ENCODE measurements around the gene SDK2. TPM values are rescaled to one million over a fixed set of nuclear protein-coding genes. Genes with fewer than 3 reads are reported as not detected.

SDK2 gene
- total RNA-seq, 2 donors from 2014 or later = 1.5 to 5.6 TPM

- DNase-seq (ENCODE audit: low spot score) = no peak
- no peaks in the 10 kb centered on the region for H3K9me3 ChIP-seq
Observed at GRCh38 chr17:73323409-73324159, 320.7 kb downstream of the SDK2 start.

GRCh38 chr17:73320601-73321264 is 323.5 kb downstream of the SDK2 start:
- Histone ChIP-seq H3K36me3 (no peaks in the 10 kb centered on the region), H3K27ac (peak overlapping the region in 1 of 2 donors; percentile 2), H3K4me1 (peaks cover 0 to 30% of the 10 kb centered on the region in 2 donors), H3K4me3 (no peak overlapping the region), H3K9me3 (no peaks in the 10 kb centered on the region), H3K27me3 (no peaks in the 10 kb centered on the region)
- DNase-seq (ENCODE audit: low spot score) = no peak
- no peak for TF ChIP-seq CTCF (IDR thresholded peaks at IDR 0.05)

More at GRCh38 chr17:73323409-73324159, 320.7 kb downstream of the SDK2 start:
- Histone ChIP-seq H3K4me1 (peaks cover 0 to 15% of the 10 kb centered on the region in 2 donors), H3K27ac (no peak overlapping the region), H3K36me3 (no peaks in the 10 kb centered on the region), H3K4me3 (no peak overlapping the region), H3K27me3 (no peaks in the 10 kb centered on the region)
- TF ChIP-seq CTCF (IDR thresholded peaks at IDR 0.05) = no peak

- Histone ChIP-seq H3K4me1 (peaks cover 0 to 22% of the 10 kb centered on the region in 2 donors), H3K9me3 (no peaks in the 10 kb centered on the region), H3K4me3 (no peak overlapping the region), H3K27me3 (no peaks in the 10 kb centered on the region), H3K36me3 (no peaks in the 10 kb centered on the region), H3K27ac (no peak overlapping the region)
- no peak for DNase-seq (ENCODE audit: low spot score)
- TF ChIP-seq CTCF (IDR thresholded peaks at IDR 0.05) = no peak
Observed at GRCh38 chr17:73319766-73320165, 324.5 kb downstream of the SDK2 start.

GRCh38 chr17:73318836-73319235 is 325.4 kb downstream of the SDK2 start:
- no peak for TF ChIP-seq CTCF (IDR thresholded peaks at IDR 0.05)
- no peak overlapping the region for H3K4me3 ChIP-seq
- H3K9me3 ChIP-seq = no peaks in the 10 kb centered on the region
- H3K27me3 ChIP-seq = no peaks in the 10 kb centered on the region
- peaks cover 0 to 18% of the 10 kb centered on the region in 2 donors for H3K4me1 ChIP-seq
- H3K27ac ChIP-seq = no peak overlapping the region
- DNase-seq (ENCODE audit: low spot score) = no peak
- H3K36me3 ChIP-seq = no peaks in the 10 kb centered on the region

GRCh38 chr17:73318427-73318813 is 325.8 kb downstream of the SDK2 start:
- no peak for TF ChIP-seq CTCF (IDR thresholded peaks at IDR 0.05)
- H3K9me3 ChIP-seq = no peaks in the 10 kb centered on the region
- no peak for DNase-seq (ENCODE audit: low spot score)
- H3K36me3 ChIP-seq = no peaks in the 10 kb centered on the region
- no peaks in the 10 kb centered on the region for H3K27me3 ChIP-seq
- H3K27ac ChIP-seq = no peak overlapping the region
- peaks cover 0 to 15% of the 10 kb centered on the region in 2 donors for H3K4me1 ChIP-seq
- H3K4me3 ChIP-seq = no peak overlapping the region

Measured in right atrium auricular region (tissue), 2 donors.